NCI-H2196 (cell line): ENCODE data around the gene PGBD1.

Experiments
- DNase-seq: peaks from one replicate; lab custom pipeline; 2025; ENCODE audit not compliant: unreplicated experiment; lab: John Stamatoyannopoulos, UW

PGBD1 gene, protein sequence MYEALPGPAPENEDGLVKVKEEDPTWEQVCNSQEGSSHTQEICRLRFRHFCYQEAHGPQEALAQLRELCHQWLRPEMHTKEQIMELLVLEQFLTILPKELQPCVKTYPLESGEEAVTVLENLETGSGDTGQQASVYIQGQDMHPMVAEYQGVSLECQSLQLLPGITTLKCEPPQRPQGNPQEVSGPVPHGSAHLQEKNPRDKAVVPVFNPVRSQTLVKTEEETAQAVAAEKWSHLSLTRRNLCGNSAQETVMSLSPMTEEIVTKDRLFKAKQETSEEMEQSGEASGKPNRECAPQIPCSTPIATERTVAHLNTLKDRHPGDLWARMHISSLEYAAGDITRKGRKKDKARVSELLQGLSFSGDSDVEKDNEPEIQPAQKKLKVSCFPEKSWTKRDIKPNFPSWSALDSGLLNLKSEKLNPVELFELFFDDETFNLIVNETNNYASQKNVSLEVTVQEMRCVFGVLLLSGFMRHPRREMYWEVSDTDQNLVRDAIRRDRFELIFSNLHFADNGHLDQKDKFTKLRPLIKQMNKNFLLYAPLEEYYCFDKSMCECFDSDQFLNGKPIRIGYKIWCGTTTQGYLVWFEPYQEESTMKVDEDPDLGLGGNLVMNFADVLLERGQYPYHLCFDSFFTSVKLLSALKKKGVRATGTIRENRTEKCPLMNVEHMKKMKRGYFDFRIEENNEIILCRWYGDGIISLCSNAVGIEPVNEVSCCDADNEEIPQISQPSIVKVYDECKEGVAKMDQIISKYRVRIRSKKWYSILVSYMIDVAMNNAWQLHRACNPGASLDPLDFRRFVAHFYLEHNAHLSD

DNA sequence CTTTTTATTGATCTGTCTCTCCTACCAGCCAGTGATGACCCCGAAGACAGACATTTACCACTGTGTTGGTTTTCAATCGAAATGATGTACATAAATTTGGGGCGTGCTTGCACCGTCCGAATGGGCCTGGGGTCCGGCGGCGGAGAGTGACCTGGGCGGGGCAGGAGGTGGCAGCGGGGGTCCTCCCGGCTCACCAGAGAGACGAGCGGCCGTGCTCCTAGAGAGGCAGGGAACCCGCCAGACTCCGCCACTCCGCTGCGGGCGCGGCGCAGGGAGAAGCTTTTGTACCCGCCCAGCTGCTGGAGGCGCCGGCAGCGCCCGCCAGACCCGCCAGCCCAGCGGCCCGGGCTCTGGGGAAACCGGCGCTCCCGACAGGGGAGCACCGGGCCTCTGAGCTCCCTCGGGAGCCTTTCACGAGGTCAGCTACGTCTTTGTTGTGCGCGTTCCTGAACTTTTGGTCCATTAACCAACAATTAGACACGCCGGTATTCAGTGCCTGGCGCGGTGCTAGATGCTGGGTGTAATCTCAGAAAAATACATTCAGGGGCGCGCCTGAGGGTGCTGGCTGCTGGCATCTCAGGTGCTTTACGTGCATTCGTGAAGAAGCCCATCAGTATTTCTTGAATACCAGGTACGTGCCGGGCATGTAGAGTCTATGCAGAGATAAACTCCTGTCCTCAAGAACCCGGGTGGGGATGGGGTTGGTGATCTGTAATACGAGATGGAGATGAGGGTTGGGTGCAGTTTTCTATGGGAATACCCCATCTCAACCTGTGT is at the start of gene PGBD1:
Gene PGBD1, plus strand, starts transcription at position 285 of the 777 bp plus-strand sequence. CDS start 2,242 bp downstream, outside the sequence.
- peak; percentile 76 for DNase-seq

DNA sequence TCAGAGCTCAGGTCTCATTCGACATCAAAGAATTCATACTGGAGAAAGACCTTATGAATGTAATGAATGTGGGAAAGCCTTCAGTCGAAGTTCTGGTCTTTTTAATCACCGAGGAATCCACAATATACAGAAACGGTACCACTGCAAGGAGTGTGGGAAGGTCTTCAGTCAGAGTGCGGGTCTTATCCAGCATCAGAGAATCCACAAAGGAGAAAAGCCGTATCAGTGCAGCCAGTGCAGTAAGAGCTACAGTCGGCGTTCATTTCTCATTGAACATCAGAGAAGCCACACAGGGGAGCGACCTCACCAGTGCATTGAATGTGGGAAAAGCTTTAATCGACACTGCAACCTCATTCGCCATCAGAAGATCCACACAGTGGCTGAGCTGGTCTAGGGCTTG is 48.6 kb upstream of the PGBD1 start:
- DNase-seq = no peak

DNA sequence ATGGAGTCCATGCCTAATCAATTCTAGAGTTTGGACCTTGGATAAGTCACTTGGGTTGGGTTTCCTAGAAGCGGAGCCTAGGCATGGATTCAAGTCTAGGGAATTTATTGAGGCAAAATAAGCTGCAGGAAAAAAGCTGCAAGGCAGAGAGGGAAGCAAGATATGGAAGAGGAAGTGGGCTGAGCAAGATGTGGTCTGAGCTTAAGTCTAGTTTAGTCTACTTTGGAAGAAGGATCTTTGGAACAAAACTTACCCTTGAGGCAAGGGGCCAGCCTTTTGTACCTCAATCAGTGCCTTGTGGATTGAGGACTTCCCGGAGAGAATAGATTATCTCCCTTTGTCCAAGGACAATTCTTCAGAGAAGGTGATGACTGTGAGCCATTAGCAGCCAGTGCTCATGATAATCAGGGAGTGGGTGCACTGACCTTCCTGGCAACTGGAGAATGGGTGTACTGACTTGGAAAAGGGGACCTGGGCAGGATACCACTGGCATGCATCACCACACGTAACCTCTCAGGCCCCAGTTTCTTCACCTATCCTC is 45.4 kb upstream of the PGBD1 start:
- no peak for DNase-seq

DNA sequence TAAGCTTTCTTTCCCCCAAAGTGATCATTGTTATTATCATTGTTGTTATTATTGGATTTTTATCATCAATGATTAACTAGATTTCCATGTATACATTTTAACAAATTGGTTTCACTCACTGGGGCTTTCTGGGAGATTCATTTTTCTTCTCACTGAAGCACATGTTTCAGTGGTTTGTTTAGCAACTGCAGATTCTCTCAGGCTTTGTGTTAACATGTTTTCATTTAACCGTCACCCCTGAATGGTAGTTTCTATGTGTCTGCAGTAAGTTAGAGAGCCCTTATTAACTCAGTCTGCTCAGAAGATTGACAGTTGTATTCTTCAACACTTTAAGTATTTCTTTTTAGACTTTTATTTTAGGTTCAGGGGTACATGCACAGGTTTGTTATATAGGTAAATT is 41.7 kb upstream of the PGBD1 start:
- no peak for DNase-seq

DNA sequence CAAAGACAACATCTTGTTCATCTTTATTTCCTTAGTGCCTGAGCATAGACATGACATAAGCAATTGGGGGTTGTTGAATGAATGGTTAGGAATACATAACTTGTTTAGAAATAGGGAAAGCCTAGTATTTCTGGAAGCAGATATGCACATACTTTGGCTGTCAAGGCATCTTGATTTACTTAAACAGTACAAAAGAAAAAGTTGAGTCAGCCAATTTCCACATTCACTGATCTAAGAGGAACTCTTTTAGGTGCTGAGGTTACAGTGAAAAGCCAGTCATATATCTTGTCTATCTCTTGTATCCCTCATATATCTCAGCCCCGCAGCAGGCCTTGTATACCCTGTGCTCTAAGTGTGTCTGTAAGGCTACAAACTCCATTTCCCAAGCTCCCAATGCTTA is 40.9 kb upstream of the PGBD1 start:
- DNase-seq = no peak

DNA sequence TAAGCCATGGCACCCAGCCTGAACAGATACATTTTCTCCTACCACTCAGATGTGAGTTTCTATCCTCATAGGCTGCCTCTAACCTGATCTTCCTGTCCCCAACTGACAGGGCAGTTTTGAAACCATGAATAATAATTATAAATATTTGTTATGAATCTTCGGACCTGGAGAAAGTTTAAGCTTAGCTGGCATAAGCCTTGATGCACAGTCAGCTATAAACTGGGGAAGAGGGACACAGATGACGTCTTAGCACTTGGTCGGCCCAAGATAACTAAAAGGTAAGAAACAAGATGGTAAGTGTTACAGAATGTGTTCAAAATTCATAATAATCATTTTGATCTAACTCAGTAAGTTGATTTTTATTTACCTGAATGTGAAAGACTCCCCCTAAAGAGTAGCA is 37.4 kb upstream of the PGBD1 start:
- no peak for DNase-seq

DNA sequence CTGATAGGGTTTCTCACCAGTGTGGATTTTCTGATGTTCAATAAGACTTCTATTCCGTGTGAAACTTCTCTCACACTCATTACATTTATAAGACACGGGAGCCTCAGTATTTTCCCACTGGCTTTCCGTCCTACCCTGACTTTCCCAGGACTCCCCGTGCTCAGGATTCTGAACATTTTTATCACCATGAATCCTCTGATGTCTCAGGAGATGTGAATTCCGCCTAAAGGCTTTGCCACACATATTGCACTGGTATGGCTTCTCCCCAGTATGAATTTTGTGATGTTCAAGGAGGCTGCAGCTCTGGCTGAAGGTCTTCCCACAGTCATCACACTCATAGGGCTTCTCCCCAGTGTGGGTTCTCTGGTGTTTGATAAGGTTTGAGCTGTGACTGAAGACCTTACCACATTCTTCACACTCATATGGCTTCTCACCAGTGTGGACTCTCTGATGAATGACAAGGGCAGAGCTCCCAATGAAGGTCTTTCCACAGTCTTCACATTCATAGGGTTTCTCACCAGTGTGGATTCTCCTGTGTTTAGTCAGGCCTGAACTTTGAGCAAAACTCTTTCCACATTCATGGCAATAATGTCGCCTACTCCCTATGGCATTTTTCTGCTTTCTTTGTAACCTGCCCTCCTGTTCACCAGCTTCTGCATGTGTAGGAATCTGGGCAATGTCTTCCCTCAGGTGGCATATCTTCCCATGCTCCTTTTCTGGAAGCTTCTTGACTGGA is 36.0 kb upstream of the PGBD1 start:
- DNase-seq = no peak

DNA sequence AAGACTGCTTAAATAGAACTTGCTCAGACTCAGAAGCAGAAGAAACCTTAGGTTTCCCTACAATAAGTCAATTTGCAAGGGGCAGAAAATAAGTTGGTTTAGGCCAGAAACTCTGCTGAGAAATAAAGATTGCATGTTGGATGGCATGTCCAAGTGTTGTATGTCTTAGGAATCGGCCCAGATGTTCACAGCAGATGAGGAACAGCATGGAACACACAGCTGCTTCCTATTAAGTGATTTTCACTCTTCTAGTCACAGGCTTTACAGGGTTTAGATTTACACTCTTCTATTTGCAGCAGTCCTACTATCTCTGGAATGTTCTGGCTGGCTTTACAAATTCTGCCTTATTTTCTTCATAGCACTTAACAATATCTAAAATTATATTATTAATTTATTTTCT is 32.5 kb upstream of the PGBD1 start:
- no peak for DNase-seq

DNA sequence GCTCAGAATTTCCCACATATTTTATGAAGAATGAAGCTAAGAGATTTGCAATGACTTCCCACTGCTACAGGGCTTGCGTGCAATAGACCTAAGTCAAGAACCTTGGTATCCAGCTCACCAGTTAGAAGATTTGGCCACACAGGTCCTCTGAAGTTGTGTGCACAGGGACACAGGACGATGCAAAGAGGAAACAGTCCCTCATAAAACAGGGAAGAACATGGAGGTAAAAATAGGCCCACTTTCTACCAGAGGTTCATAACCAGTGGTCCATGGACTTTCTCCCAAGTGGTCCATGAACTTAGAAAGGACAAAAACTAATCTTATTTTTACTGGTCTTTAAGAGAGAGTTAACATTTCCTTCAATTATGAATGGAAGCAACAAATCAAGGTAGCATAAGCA is 30.6 kb upstream of the PGBD1 start:
- no peak for DNase-seq

DNA sequence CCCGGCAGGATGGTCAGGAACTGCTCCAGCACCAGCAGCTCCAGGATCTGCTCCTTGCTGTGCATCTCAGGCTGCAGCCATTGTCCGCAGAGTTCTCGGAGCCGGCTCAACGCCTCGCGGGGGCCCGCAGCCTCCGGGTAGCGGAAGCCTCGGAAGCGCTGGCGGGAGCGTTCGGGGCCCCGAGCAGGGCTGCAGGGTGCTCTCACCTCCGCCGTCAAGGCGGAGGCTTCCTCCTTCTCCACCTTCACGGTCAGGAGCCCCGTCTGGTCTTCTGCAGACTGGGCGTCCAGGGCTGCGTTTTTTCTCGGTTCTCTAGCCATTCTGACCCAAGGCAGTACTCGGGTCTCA is 29.7 kb upstream of the PGBD1 start:
- peak; percentile 7 for DNase-seq

DNA sequence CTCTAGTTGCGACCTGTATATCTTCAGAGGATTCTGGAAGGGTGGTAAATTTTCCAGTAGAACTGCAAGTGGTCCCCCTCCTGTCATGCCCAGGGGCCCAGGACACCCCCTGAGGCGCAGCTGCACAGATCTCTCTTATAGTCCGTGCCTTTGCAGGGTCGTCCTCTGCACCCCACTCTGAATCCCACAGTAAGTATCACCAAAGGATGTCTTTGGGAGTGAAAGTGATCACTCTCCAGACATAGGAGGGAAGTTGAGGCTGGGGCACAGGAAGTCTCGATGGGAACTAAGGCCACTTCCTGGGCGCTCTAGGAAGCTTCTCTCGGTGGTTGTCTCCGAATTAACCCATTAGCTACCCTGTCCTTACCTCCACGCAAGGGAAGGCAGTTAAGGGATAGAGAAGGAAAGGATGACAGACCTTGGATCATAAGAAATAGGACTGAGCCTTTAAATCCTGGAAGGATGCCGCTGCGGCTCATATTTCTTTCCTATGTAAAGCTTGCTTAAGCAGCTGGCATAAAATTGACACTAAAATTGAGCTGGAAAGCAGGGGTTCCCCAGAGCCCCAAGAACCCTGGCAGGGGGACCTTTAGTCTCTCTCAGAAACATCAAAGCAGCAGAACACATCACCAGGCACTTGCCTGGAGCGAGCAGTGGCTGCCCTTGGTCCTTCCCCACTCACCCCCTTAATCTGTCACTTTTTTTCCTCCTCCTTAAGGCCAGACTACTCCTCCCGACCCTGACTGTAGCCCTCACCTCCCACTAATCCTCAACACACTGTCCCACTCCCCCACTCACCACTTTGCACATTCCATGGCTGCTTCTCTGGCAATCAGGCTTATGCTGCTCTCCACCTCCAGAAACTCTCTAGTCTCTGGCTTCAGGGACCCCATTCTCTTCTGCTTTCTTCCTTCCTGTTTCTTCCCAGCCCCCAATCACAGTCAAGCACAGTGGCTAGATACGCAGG is 29.1 kb upstream of the PGBD1 start, which contains the start of gene ZKSCAN4:
Gene ZKSCAN4, minus strand, starts transcription at position 261 of the 967 bp plus-strand sequence. CDS start 289 bp downstream, outside the sequence.
- DNase-seq = peak; percentile 85

DNA sequence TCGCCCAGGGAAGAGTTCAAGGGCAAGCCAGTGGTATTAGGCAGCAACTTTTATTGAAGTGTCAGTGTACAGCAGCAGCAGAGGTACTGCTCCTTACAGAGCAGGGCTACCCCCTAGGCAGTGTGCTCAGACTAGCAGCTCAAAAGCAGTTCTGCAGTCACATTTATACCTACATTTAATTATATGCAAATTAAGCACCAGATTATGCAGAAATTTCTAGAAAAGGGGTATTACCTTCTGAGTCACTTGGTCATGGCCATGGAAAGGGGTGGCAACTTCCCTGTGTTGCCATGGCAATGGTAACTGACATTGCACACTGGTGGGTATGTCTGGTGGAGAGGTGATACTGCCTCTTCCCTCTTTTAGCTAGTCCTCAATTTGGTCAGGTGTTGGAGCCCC is 27.3 kb upstream of the PGBD1 start:
- no peak for DNase-seq

DNA sequence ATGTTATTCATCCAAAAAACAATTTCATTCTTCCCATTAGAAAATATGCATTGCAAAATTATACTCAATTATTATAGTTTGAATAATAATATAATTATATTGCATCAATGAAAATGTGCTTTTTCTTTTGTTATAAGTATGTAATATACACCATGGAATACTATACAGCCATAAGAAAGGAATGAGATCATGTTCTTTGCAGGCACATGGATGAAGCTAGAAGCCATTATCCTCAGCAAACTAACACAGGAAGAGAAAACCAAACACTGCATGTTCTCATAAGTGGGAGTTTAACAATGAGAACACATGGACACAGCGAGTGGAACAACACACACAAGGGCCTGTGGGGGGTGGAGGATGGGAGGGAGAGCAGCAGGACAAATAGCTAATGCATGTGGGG is 24.3 kb upstream of the PGBD1 start:
- no peak for DNase-seq

DNA sequence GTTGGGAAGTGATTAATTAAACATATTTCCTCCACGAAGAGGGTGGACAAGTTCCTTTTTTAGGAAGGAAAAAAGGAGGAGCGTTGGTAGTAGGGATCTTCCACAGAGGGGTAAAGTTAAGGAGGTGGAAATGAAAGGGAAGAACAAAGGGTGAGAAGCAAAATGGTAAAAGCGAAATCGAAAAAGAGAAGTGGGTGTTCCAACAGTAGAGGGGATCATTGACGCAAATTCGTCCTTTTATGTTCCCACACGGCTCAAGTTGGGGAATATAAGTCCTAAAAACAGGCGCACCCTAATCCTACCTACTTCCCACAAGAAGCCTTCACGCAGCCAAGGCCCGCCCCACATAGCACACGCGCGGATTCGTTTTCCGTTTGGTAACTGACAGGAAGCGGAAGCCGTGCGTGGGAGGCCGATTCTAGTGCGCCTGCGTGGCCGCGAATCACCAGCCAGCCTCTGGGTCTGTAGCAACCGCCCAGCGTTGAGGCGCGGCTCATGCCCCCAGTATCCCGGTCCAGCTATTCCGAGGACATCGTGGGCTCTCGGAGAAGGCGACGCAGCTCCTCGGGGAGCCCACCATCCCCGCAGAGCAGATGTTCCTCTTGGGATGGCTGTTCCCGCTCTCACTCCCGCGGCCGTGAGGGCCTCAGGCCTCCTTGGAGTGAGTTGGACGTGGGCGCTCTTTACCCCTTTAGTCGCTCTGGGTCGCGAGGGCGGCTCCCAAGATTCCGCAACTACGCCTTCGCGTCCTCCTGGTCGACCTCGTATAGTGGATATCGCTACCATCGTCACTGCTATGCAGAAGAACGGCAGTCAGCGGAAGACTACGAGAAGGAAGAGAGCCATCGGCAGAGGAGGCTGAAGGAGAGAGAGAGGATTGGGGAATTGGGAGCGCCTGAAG is 22.2 kb upstream of the PGBD1 start, which contains the start of gene NKAPL:
Gene NKAPL, plus strand, starts transcription at position 421 of the 901 bp plus-strand sequence. Its CDS starts 75 bp downstream, at position 496.
- no peak for DNase-seq

DNA sequence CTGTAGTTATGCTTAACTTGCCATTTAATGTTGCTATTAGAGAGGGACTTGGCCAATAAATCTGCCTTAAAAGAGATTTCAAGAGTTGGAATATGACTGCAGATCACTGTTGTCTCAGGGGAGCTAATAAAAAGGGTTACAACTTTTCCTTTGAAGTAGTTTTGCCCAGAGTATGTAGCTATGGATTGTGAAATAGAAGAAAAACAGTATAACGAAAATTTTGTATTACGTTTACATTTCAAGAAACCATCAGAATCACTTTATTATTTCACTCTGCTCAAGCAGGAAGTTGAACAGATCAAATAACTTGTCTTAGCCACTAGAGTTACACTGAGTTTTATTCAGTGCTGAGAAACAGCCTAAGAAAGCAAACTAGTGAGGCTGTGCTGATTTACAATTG is 17.4 kb upstream of the PGBD1 start:
- no peak for DNase-seq

DNA sequence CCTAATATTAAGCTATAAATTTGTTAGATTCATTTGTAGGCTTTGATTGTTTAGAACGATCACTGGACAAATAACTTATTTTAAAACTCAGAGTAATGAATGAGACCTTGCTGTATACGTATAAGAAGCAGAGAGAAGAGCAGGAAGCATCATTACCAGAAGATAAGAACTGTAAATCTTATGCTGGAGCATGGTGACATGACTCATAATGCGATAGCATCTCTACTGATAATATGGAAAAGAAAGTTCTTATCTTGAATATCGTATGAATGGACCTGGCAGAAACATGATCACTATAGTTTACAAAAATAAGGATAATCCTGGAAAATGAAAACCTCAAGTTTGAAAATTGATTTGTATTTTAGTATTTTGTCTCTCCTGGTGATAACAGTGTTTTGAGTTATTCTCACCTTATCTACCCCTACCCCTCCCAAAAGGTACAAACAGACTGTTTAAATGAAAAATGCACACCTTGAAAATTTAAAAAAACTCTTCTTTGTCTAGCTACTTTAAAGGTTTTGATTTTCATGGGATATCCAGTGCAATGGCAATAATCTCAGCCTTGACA is 16.5 kb upstream of the PGBD1 start:
- DNase-seq = no peak

DNA sequence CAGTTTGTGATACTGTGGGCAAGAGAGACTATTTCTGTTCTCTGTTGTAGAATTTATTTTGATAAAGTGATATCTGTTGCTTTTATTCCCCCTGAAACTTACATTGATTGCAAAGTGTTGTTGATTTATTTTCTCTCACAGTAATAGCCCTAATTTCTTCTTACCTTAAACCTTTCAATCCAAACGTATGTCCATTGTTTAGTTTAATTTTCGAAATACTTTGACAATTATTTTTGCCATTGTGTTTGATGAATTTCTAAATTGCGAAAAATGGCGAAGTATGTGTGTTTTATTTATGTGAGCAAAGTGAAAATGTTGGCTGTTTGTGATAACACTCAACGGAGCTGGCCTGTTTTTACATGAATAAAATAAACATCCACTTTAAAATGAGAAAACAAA is 14.8 kb upstream of the PGBD1 start:
- DNase-seq = no peak
